H1 (cell line): ENCODE data around the gene CD81. TPM values are rescaled to one million over a fixed set of nuclear protein-coding genes. Genes with fewer than 3 reads are reported as not detected.

Source experiments
- CTCF ChIA-PET: fragments of 300-600 bp; sonication (Branson Sonifier 250); formaldehyde crosslinking; loops from one replicate; lab custom pipeline; 2021; ENCODE audit not compliant: partially characterized antibody; lab: Charles Lee
- POLR2A ChIA-PET: fragments of 300-600 bp; sonication (Branson Sonifier 250); formaldehyde crosslinking; loops from one replicate; lab custom pipeline; 2021; ENCODE audit warnings: inconsistent platforms; ENCODE audit not compliant: partially characterized antibody; lab: Charles Lee
- DNase-seq, 2 experiments: peaks; one replicate each; pipeline versions ENCODE4 v3.0.0 to v3.0.0-alpha.2; 2010 to 2022; ENCODE audit warnings: low spot score in 2 of 2, low read depth in 1 of 2, mixed read lengths in 1 of 2
- FAIRE-seq: peaks from 2 replicates; lab custom pipeline; 2011; peaks lifted over from hg19 to GRCh38; lab: Jason Lieb, UNC
- H2AFZ ChIP-seq: 2 replicates; pipeline ENCODE4 v1.8.1; 2012; ENCODE audit warnings: low read length, inconsistent platforms
- H2AK5ac ChIP-seq: 2 replicates; pipeline ENCODE4 v1.6.1; 2013; ENCODE audit warnings: low read depth, low read length
- H2BK120ac ChIP-seq: replicated peaks from 2 replicates; pipeline ENCODE3; 2013; ENCODE audit warnings: low read depth, low read length, inconsistent platforms
- H2BK12ac ChIP-seq: 2 replicates; pipeline ENCODE4 v1.6.1; 2013; ENCODE audit warnings: low read depth, low read length
- H2BK15ac ChIP-seq: 2 replicates; pipeline ENCODE4 v1.6.1; 2013; ENCODE audit warnings: low read length
- H2BK20ac ChIP-seq: 2 replicates; pipeline ENCODE4 v1.6.1; 2013; ENCODE audit warnings: low read length
- H2BK5ac ChIP-seq: 2 replicates; pipeline ENCODE4 v1.6.1; 2013; ENCODE audit warnings: low read depth, low read length
- H3K14ac ChIP-seq: 2 replicates; pipeline ENCODE4 v1.6.1; 2013; ENCODE audit warnings: inconsistent platforms; ENCODE audit not compliant: insufficient read length
- H3K18ac ChIP-seq: 2 replicates; pipeline ENCODE4 v1.6.1; 2013; ENCODE audit warnings: low read length; ENCODE audit errors: extremely low read depth
- H3K23ac ChIP-seq: 2 replicates; pipeline ENCODE4 v1.6.1; 2013; ENCODE audit warnings: inconsistent platforms; ENCODE audit not compliant: insufficient read length
- H3K23me2 ChIP-seq: 2 replicates; pipeline ENCODE4 v1.6.1; 2013; ENCODE audit warnings: low read depth, low read length
- H3K27ac ChIP-seq: 2 replicates; pipeline ENCODE4 v1.6.1; 2011; ENCODE audit warnings: low read depth, low read length, inconsistent platforms
- H3K27me3 ChIP-seq, 4 experiments: replicated peaks in 1 of 4; 1 replicate in 1 of 4; 2 replicates in 3 of 4; pipeline versions ENCODE4 v1.6.1 to v1.8.1; 2011 to 2013; ENCODE audit warnings: low read length in 3 of 4, mild to moderate bottlenecking in 3 of 4, inconsistent platforms in 2 of 4, mixed read lengths in 2 of 4, moderate library complexity in 1 of 4; ENCODE audit not compliant: control insufficient read depth in 3 of 4, insufficient read depth in 3 of 4; ENCODE audit errors: extremely low read depth in 1 of 4
- H3K36me3 ChIP-seq, 4 experiments: 2 replicates each; pipeline versions ENCODE4 v1.6.1 to v1.8.1; 2011 to 2013; ENCODE audit warnings: mild to moderate bottlenecking in 4 of 4, low read length in 3 of 4, moderate library complexity in 2 of 4, control low read depth in 1 of 4, inconsistent platforms in 1 of 4; ENCODE audit not compliant: insufficient read depth in 4 of 4, control insufficient read depth in 2 of 4
- H3K4ac ChIP-seq: replicated peaks from 2 replicates; pipeline ENCODE3; 2013; ENCODE audit warnings: low read length, low read depth, mixed read lengths, inconsistent platforms; ENCODE audit not compliant: insufficient read length
- H3K4me1 ChIP-seq, 4 experiments: replicated peaks in 1 of 4; 1 replicate in 1 of 4; 2 replicates in 3 of 4; pipeline versions ENCODE4 v1.6.1 to v1.8.1; 2011 to 2013; ENCODE audit warnings: low read length in 3 of 4, inconsistent platforms in 2 of 4, mixed read lengths in 1 of 4; ENCODE audit not compliant: insufficient read depth in 4 of 4, control insufficient read depth in 3 of 4
- H3K4me2 ChIP-seq, 2 experiments: 2 replicates each; pipeline versions ENCODE4 v1.6.1 to v1.8.1; 2011 to 2013; ENCODE audit warnings: low read depth in 2 of 2, low read length in 2 of 2, control low read depth in 1 of 2, inconsistent platforms in 1 of 2, mild to moderate bottlenecking in 1 of 2; ENCODE audit not compliant: insufficient read depth in 1 of 2
- H3K4me3 ChIP-seq, 4 experiments: fragments of 200-600, 300-600 bp in 1 of 4; sonication (generic), shearing (Covaris generic), sonication (Bioruptor Twin) in 1 of 4; 2 replicates each; pipeline versions ENCODE4 v1.5.1 to v1.8.1; 2011 to 2016; ENCODE audit warnings: low read length in 4 of 4, low read depth in 3 of 4, control low read depth in 2 of 4, inconsistent platforms in 2 of 4, mild to moderate bottlenecking in 2 of 4, mixed read lengths in 1 of 4, moderate library complexity in 1 of 4; ENCODE audit not compliant: insufficient read depth in 2 of 4; ENCODE audit errors: extremely low read depth in 1 of 4
- H3K56ac ChIP-seq: replicated peaks from 2 replicates; pipeline ENCODE3; 2013; ENCODE audit warnings: low read depth, mild to moderate bottlenecking, mixed read lengths, low read length, inconsistent platforms; ENCODE audit not compliant: insufficient read length
- H3K79me1 ChIP-seq: 2 replicates; pipeline ENCODE4 v1.6.1; 2013; ENCODE audit warnings: low read depth, low read length, control low read depth
- H3K79me2 ChIP-seq, 2 experiments: 2 replicates each; pipeline versions ENCODE4 v1.6.1 to v1.8.1; 2012 to 2013; ENCODE audit warnings: low read length in 2 of 2, mild to moderate bottlenecking in 2 of 2, inconsistent platforms in 1 of 2; ENCODE audit not compliant: insufficient read depth in 2 of 2, control insufficient read depth in 1 of 2
- H3K9ac ChIP-seq, 4 experiments: replicated peaks in 1 of 4; 1 replicate in 1 of 4; 2 replicates in 3 of 4; pipeline versions ENCODE4 v1.6.1 to v1.8.1; 2011 to 2013; ENCODE audit warnings: low read depth in 3 of 4, low read length in 3 of 4, control low read depth in 2 of 4, mild to moderate bottlenecking in 2 of 4, moderate library complexity in 2 of 4, inconsistent platforms in 1 of 4; ENCODE audit errors: extremely low read depth in 1 of 4
- H3K9me3 ChIP-seq, 2 experiments: 2 replicates each; pipeline versions ENCODE4 v1.6.1 to v1.8.1; 2012 to 2013; ENCODE audit warnings: mild to moderate bottlenecking in 2 of 2, moderate library complexity in 2 of 2, control low read depth in 1 of 2, inconsistent platforms in 1 of 2, low read depth in 1 of 2, low read length in 1 of 2, mixed read lengths in 1 of 2; ENCODE audit not compliant: insufficient read depth in 2 of 2
- H4K20me1 ChIP-seq, 2 experiments: replicated peaks in 1 of 2; 2 replicates each; pipeline versions ENCODE3 to v1.8.1; 2011 to 2013; ENCODE audit warnings: inconsistent platforms in 2 of 2, low read length in 2 of 2, mild to moderate bottlenecking in 1 of 2; ENCODE audit not compliant: insufficient read depth in 2 of 2, control insufficient read depth in 1 of 2
- H4K5ac ChIP-seq: 2 replicates; pipeline ENCODE4 v1.6.1; 2013; ENCODE audit warnings: low read length, low read depth, mixed read lengths, inconsistent platforms; ENCODE audit not compliant: insufficient read length
- H4K8ac ChIP-seq: 2 replicates; pipeline ENCODE4 v1.8.0; 2013; ENCODE audit warnings: mild to moderate bottlenecking, moderate library complexity, low read length, inconsistent platforms; ENCODE audit not compliant: insufficient read depth; ENCODE audit errors: extremely low read depth
- H4K91ac ChIP-seq: replicated peaks from 2 replicates; pipeline ENCODE3; 2013; ENCODE audit warnings: low read length, mixed read lengths, inconsistent platforms; ENCODE audit not compliant: insufficient read length
- ATF2 ChIP-seq: IDR thresholded peaks from 2 replicates; pipeline ENCODE4 v1.6.1; 2012; ENCODE audit warnings: low read length, inconsistent platforms
- CBX5 ChIP-seq: fragments of 300-800, 300-1000 bp; sonication (generic); IDR thresholded peaks from 2 replicates; pipeline ENCODE4 v1.7.1; 2016; ENCODE audit warnings: antibody characterized with exemption, low read length, low read depth
- CREB1 ChIP-seq: IDR thresholded peaks from 2 replicates; pipeline ENCODE4 v1.6.1; 2012; ENCODE audit warnings: inconsistent platforms
- CTBP2 ChIP-seq: IDR thresholded peaks from 2 replicates; pipeline ENCODE4 v1.7.0; 2011; ENCODE audit warnings: borderline replicate concordance, mild to moderate bottlenecking, moderate library complexity, mixed read lengths, low read length; ENCODE audit not compliant: insufficient read depth, insufficient read length
- HDAC6 ChIP-seq: IDR thresholded peaks from one replicate; pipeline ENCODE4 v1.7.1; 2012; ENCODE audit warnings: low read depth, mild to moderate bottlenecking, inconsistent platforms, low read length, moderate library complexity
- KDM5A ChIP-seq: fragments of 200-600 bp; IDR thresholded peaks from 2 replicates; pipeline ENCODE4 v1.7.1; 2012; ENCODE audit warnings: mild to moderate bottlenecking, low read length, inconsistent platforms, mixed read lengths
- PHF8 ChIP-seq: fragments of 200-600 bp; sonication (generic); conservative IDR thresholded peaks from 2 replicates; pipeline ENCODE4 v1.7.1; 2012; ENCODE audit warnings: low read depth, mild to moderate bottlenecking, inconsistent platforms, low read length, moderate library complexity
- SP2 ChIP-seq: IDR thresholded peaks from 2 replicates; pipeline ENCODE4 v1.6.1; 2012; ENCODE audit warnings: mild to moderate bottlenecking, low read length, inconsistent platforms
- SUZ12 ChIP-seq: fragments of 200-600 bp; sonication (generic); IDR thresholded peaks from 2 replicates; pipeline ENCODE4 v1.6.1; 2012; ENCODE audit warnings: mild to moderate bottlenecking, inconsistent platforms, low read length, moderate library complexity, mixed read lengths
- TAF1 ChIP-seq: IDR thresholded peaks from 2 replicates; pipeline ENCODE4 v1.6.1; 2011; ENCODE audit warnings: mild to moderate bottlenecking, low read depth, low read length
- WGBS, 2 experiments: shearing (Covaris generic) in 1 of 2; methylation state at CpG; one replicate each; pipeline versions ENCODE4 v1.1.6 to v1.1.7; 2013 to 2015; ENCODE audit warnings: low lambda C conversion rate in 2 of 2, mixed read lengths in 2 of 2, inconsistent platforms in 1 of 2, low coverage in 1 of 2, missing lambda C conversion rate in 1 of 2; ENCODE audit not compliant: insufficient replicate concordance in 2 of 2, insufficient coverage in 1 of 2, insufficient read length in 1 of 2; ENCODE audit errors: extremely low coverage in 1 of 2, missing lambda C conversion rate in 1 of 2; 5-methylcytosine and 5-hydroxymethylcytosine counted together
- polyA plus RNA-seq, 7 experiments: library from polyadenylated mRNA; depleted of rRNA in 3 of 7; stranded (reverse) in 5 of 7; unstranded in 2 of 7; fragments of >200 nt in 5 of 7; fragments of 200-250 nt in 2 of 7; gene quantifications; 1 replicate in 5 of 7; 2 replicates in 1 of 7; 4 replicates in 1 of 7; pipeline versions ENCODE4 v1.2.1 to v1.2.3, GENCODE V29; 2011 to 2013; ENCODE audit warnings: missing spikeins in 2 of 7, mixed read lengths in 2 of 7
- total RNA-seq: library from RNA; stranded (reverse); fragmentation: NEBNext Ultra II Directional; extraction: Animal tissue kit (Norgen Biotek cat#: 25700); gene quantifications from 2 replicates; pipeline ENCODE4 v1.2.1, GENCODE V29; 2021

Gene CD81
- total and polyA plus RNA-seq, 2 of the 8 experiments (the other 6 are each of a cell fraction or from before 2014, with no cell fraction given) = 238 to 309 TPM

- no peak overlapping the region for H4K91ac ChIP-seq
- H2BK20ac ChIP-seq = no peak overlapping the region
- no peak overlapping the region for H2BK5ac ChIP-seq
- no peak overlapping the region for H3K9ac ChIP-seq
- no peak overlapping the region for H3K4ac ChIP-seq
- no peak overlapping the region for H3K56ac ChIP-seq
- no peak overlapping the region for H4K8ac ChIP-seq
- H2AFZ ChIP-seq = no peak overlapping the region
- no peak overlapping the region for H3K4me2 ChIP-seq
- no peaks in the 10 kb centered on the region for H3K36me3 ChIP-seq
- no peak for FAIRE-seq
- no peaks in the 10 kb centered on the region; a peak in 1 of 7 replicates for H3K4me1 ChIP-seq
- H3K23me2 ChIP-seq = peaks cover 26% of the 10 kb centered on the region; the same call in 1 of the 2 replicates
- ChIA-PET POLR2A (no interaction called here), CTCF (interaction anchor here (0.7 to 4.6 kb wide), 4 partner anchors 12 to 129 kb away, joined by 3 to 37 read pairs (median 10); no protein-coding TSS in a partner anchor)
- H3K79me2 ChIP-seq = no peaks in the 10 kb centered on the region
- no peaks in the 10 kb centered on the region; a peak in 1 of 4 replicates for H3K9me3 ChIP-seq
- H2BK12ac ChIP-seq = no peak overlapping the region
- 86% methylated on average over 15 of the region's 15 CpGs; no CpG with 5 or more reads in 1 of the 2 experiments for WGBS, 2 experiments
- no peak overlapping the region for H4K5ac ChIP-seq
- peaks cover 0 to 27% of the 10 kb centered on the region in 2 experiments for H4K20me1 ChIP-seq
- peaks cover 0 to 8% (median 4%) of the 10 kb centered on the region in 4 experiments; a peak in 3 of 7 replicates for H3K27me3 ChIP-seq
- H3K18ac ChIP-seq = no peak overlapping the region
- H3K79me1 ChIP-seq = no peaks in the 10 kb centered on the region
- H3K4me3 ChIP-seq = no peak overlapping the region
- no peak overlapping the region for H2BK15ac ChIP-seq
- no peak overlapping the region for H3K14ac ChIP-seq
- no peak overlapping the region for H3K27ac ChIP-seq
- H2AK5ac ChIP-seq = no peak overlapping the region
- DNase-seq = no peak
- no peak for TF ChIP-seq CREB1
- no peak for TF ChIP-seq CTBP2
- TF ChIP-seq SUZ12 = no peak
- no peak for TF ChIP-seq ATF2
- no peak for TF ChIP-seq PHF8
- TF ChIP-seq SP2 = no peak
- TF ChIP-seq CBX5 = no peak
- no peak for TF ChIP-seq KDM5A
- TF ChIP-seq HDAC6 = no peak
- no peak for TF ChIP-seq TAF1
- H2BK120ac ChIP-seq = no peak overlapping the region
- H3K23ac ChIP-seq = no peak overlapping the region
These were observed 55.1 kb downstream of the CD81 start for GRCh38 chr11:2432171-2432621.
